Measurements from ENCODE around the gene WDR87. TPM values are rescaled to one million over a fixed set of nuclear protein-coding genes. Genes with fewer than 3 reads are reported as not detected.
A peak's percentile ranks its signal among the peaks of the same experiment; 100 is the strongest.

The WDR87 gene
- total RNA-seq, 1 experiment from 2014 or later, result not detected

DNA sequence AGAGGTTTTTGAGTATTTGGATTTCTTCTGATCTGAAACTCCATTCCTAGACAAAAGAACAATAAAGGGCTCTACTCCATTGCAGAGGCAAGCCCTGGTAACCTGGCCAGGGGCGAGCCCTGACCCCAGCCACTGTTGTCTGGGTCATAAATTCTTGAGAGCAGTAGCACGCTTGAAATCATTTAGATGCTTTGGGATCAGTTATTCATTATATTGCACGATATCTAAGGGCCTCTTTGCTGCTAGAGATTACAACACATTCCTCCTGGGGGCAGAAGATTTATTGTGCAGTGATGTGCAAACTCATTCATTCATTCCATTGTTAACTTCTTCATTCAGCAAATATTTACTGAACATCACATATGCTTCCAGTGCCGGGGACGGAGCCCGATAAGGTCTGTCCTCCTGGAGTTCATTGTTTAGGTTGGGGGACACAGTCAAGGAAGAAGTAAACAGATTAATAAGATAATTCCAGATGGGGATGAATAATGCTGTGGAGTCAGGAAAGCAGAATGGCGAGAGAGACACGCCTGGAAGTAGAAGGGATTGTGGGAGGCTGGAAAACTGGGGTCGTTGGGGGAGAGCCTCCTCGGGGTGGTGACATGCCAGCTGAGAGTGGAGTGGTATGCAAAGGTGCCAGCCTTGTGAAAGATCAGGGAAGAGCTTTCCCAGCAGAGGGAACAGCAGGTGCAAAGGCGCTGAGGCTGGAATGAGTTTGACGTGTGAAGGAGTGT lies 35.6 kb upstream of the WDR87 start:
- peaks cover 63% of the 10 kb centered on the region for H3K79me2 ChIP-seq (ENCODE audit: low read depth)
- H4K20me1 ChIP-seq (ENCODE audit: insufficient read depth), result peaks cover 5% of the 10 kb centered on the region
- no peaks in the 10 kb centered on the region for H3K36me3 ChIP-seq (ENCODE audit: low read depth)
- H3K9me2 ChIP-seq (ENCODE audit: insufficient read depth), result no peaks in the 10 kb centered on the region
- no TSS peak for BruUV-seq (replicated peaks)
- ChIA-PET CTCF (no interaction called here), POLR2A (ENCODE audit: unreplicated experiment) (no interaction called here)
- peaks cover 32% of the 10 kb centered on the region for H3F3A ChIP-seq (ENCODE audit: insufficient read depth, low read depth)
- no peaks in the 10 kb centered on the region for H3K27me3 ChIP-seq (ENCODE audit: insufficient read depth, low read depth)
- peaks cover 43% of the 10 kb centered on the region for H3K4me1 ChIP-seq (replicated peaks; ENCODE audit: insufficient read depth)
- TF ChIP-seq EZH2 (IDR thresholded peaks at IDR 0.05; ENCODE audit: low read depth), result no peak
- TF ChIP-seq, protein P1, sequence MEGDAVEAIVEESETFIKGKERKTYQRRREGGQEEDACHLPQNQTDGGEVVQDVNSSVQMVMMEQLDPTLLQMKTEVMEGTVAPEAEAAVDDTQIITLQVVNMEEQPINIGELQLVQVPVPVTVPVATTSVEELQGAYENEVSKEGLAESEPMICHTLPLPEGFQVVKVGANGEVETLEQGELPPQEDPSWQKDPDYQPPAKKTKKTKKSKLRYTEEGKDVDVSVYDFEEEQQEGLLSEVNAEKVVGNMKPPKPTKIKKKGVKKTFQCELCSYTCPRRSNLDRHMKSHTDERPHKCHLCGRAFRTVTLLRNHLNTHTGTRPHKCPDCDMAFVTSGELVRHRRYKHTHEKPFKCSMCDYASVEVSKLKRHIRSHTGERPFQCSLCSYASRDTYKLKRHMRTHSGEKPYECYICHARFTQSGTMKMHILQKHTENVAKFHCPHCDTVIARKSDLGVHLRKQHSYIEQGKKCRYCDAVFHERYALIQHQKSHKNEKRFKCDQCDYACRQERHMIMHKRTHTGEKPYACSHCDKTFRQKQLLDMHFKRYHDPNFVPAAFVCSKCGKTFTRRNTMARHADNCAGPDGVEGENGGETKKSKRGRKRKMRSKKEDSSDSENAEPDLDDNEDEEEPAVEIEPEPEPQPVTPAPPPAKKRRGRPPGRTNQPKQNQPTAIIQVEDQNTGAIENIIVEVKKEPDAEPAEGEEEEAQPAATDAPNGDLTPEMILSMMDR (conservative IDR thresholded peaks at IDR 0.05), result no peak
- H3K27ac ChIP-seq, result peak overlapping the region; percentile 67
- H3K9me3 ChIP-seq (ENCODE audit: insufficient read depth, low read depth), result no peaks in the 10 kb centered on the region
- peak; percentile 48 to 85 for DNase-seq
- H2AFZ ChIP-seq, result no peak overlapping the region
- H3K4me2 ChIP-seq, result peak overlapping the region; percentile 73
- intact Hi-C loops (cut with micrococcal nuclease; ENCODE audit: unreplicated experiment), result loop anchor here (5.0 kb wide), 1 partner anchor 75 kb away; no protein-coding TSS in a partner anchor
- H3K4me3 ChIP-seq, result peak overlapping the region; percentile 34; the same call in 1 of the 2 replicates

DNA sequence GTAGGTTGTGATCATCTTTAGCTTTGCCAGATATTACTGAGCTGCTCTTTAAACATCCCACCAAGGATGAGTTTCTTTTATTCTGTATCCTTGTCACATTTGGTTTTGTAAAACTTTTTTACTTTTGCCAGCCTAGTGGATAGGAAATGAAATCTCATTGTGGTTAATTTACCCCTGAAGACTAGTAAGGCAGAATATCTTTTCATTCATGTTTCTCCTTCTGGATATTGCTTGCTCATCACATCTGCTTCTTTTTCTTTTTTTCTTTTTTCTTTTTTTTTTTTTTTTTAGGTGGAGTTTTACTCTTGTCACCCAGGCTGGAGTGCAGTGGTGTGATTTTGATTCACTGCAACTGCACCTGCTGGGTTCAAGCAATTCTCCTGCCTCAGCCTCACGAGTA lies 32.0 kb upstream of the WDR87 start:
- Histone ChIP-seq H4K20me1 (ENCODE audit: insufficient read depth) (peaks cover 5% of the 10 kb centered on the region), H3K4me1 (replicated peaks; ENCODE audit: insufficient read depth) (peaks cover 67% of the 10 kb centered on the region), H3K27ac (no peak overlapping the region), H3K9me3 (ENCODE audit: insufficient read depth, low read depth) (no peaks in the 10 kb centered on the region), H3K9me2 (ENCODE audit: insufficient read depth) (no peaks in the 10 kb centered on the region), H3K79me2 (ENCODE audit: low read depth) (peaks cover 63% of the 10 kb centered on the region), H3K27me3 (ENCODE audit: insufficient read depth, low read depth) (no peaks in the 10 kb centered on the region), H2AFZ (no peak overlapping the region), H3K36me3 (ENCODE audit: low read depth) (no peaks in the 10 kb centered on the region), H3K4me3 (no peak overlapping the region), H3K4me2 (no peak overlapping the region), H3F3A (ENCODE audit: insufficient read depth, low read depth) (peaks cover 43% of the 10 kb centered on the region)
- ChIA-PET CTCF (no interaction called here), POLR2A (ENCODE audit: unreplicated experiment) (no interaction called here)
- intact Hi-C loops (cut with micrococcal nuclease; ENCODE audit: unreplicated experiment), result no loop called here
- TF ChIP-seq EZH2 (IDR thresholded peaks at IDR 0.05; ENCODE audit: low read depth), result no peak
- TF ChIP-seq, protein P1 (conservative IDR thresholded peaks at IDR 0.05), result no peak
- no peak for DNase-seq
- BruUV-seq (replicated peaks), result no TSS peak

DNA sequence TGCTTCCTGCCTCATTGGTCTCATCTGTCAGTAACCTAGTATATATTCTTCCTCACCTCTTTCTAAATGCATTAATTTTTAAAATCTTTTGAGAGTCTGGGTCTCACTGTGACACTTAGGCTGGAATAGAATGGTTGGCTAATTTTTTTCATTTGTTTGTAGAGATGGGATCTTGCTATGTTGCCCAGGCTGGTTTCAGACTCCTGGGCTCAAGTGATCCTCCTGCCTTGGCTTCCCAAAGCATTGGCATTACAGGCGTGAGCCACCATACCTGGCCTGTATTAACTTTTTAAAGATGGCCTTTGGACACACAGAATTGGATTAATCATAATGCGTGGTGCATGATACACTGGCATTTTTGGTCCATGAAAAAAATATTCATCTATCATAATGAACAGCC lies 30.5 kb upstream of the WDR87 start:
- BruUV-seq (replicated peaks), result no TSS peak
- H4K20me1 ChIP-seq (ENCODE audit: insufficient read depth), result peaks cover 3% of the 10 kb centered on the region
- CTCF ChIA-PET, result no interaction called here

More for the DNA sequence above, 30.5 kb upstream of the WDR87 start:
- Histone ChIP-seq H3K4me2 (no peak overlapping the region), H3K9me3 (ENCODE audit: insufficient read depth, low read depth) (no peaks in the 10 kb centered on the region), H3K4me1 (replicated peaks; ENCODE audit: insufficient read depth) (peaks cover 64% of the 10 kb centered on the region), H3K27ac (no peak overlapping the region), H3K27me3 (ENCODE audit: insufficient read depth, low read depth) (no peaks in the 10 kb centered on the region), H3K79me2 (ENCODE audit: low read depth) (peaks cover 62% of the 10 kb centered on the region), H3F3A (ENCODE audit: insufficient read depth, low read depth) (peaks cover 51% of the 10 kb centered on the region), H3K36me3 (ENCODE audit: low read depth) (no peaks in the 10 kb centered on the region), H3K4me3 (no peak overlapping the region), H3K9me2 (ENCODE audit: insufficient read depth) (no peaks in the 10 kb centered on the region), H2AFZ (no peak overlapping the region)
- intact Hi-C loops (cut with micrococcal nuclease; ENCODE audit: unreplicated experiment), result no loop called here
- no peak for TF ChIP-seq EZH2 (IDR thresholded peaks at IDR 0.05; ENCODE audit: low read depth)
- TF ChIP-seq, protein P1 (conservative IDR thresholded peaks at IDR 0.05), result no peak
- POLR2A ChIA-PET (ENCODE audit: unreplicated experiment), result no interaction called here
- DNase-seq, result no peak

Data from PC-9 (cell line).